Astrocyte (in vitro differentiated cells and primary cell): ENCODE data around the gene NTM.

ENCODE experiments used
- CTCF ChIP-seq: IDR thresholded peaks from 2 replicates; pipeline ENCODE4 v1.5.1; 2011; ENCODE audit warnings: low read depth, mild to moderate bottlenecking, inconsistent platforms, low read length, moderate library complexity; ENCODE audit not compliant: insufficient read depth
- EZH2 ChIP-seq: IDR thresholded peaks from 2 replicates; pipeline ENCODE4 v1.6.1; 2012; ENCODE audit warnings: mild to moderate bottlenecking, low read length, inconsistent platforms; ENCODE audit not compliant: insufficient read depth

DNA sequence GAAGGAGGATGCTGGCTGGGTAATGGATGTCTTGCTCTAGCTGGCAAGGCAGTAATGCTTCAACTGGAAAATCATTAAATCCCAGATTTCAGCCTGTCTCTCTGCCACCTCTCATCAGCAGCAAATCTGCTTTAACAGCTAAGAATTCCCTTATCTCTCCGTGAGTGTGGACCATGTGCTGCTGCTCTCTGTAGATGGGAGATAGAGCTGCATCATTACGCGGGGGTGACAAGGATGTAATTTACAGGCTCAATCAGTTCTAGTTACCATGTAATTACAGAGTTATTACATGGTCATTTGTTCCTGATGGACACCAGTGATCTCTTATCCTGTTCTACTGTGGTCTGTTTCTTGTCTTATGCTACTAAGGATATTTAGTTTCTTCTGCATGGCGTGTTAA is 665.4 kb downstream of the NTM start:
- no peak for TF ChIP-seq CTCF
- no peak for TF ChIP-seq EZH2
